Natural killer cell (primary cell): ENCODE data around the gene THYN1. TPM values are rescaled to one million over a fixed set of nuclear protein-coding genes. Genes with fewer than 3 reads are reported as not detected.

Experiments used
- ATAC-seq, 3 donors: fragments of 150-1000 bp in 2 of 3; fragments of 200-7000 bp in 1 of 3; cut with Tn5 transposase; 1 replicate in 1 of 3; 2 replicates in 2 of 3; pipeline ENCODE4 v1.10.0; 2021; ENCODE audit warnings: mild to moderate bottlenecking in 2 of 3, moderate library complexity in 2 of 3
- DNase-seq, 2 donors: peaks; one replicate each; pipeline versions ENCODE4 v3.0.0 to v3.0.0-alpha.2; 2013 to 2021; ENCODE audit warnings: mixed read lengths in 1 of 2
- H3K27ac ChIP-seq: one replicate; pipeline ENCODE4 v1.5.1; 2013; ENCODE audit warnings: mild to moderate bottlenecking, low read length
- H3K27me3 ChIP-seq: one replicate; pipeline ENCODE4 v1.6.1; 2013; ENCODE audit warnings: low read length; ENCODE audit not compliant: control insufficient read depth, insufficient read depth
- H3K36me3 ChIP-seq: one replicate; pipeline ENCODE4 v1.6.1; 2013; ENCODE audit warnings: low read length; ENCODE audit not compliant: control insufficient read depth, insufficient read depth
- H3K4me1 ChIP-seq: one replicate; pipeline ENCODE4 v1.6.1; 2013; ENCODE audit warnings: low read length; ENCODE audit not compliant: control insufficient read depth, insufficient read depth
- H3K4me3 ChIP-seq: one replicate; pipeline ENCODE4 v1.5.1; 2013; ENCODE audit warnings: low read length
- H3K9me3 ChIP-seq: one replicate; pipeline ENCODE4 v1.6.1; 2013; ENCODE audit warnings: low read length; ENCODE audit not compliant: control insufficient read depth, insufficient read depth
- H3K27ac Mint-ChIP-seq, 2 donors: one replicate each; pipeline ENCODE4 v1.8.0; 2022; ENCODE audit warnings: mild to moderate bottlenecking in 2 of 2, mixed read lengths in 2 of 2, moderate library complexity in 1 of 2
- H3K27me3 Mint-ChIP-seq, 2 donors: one replicate each; pipeline ENCODE4 v1.8.0; 2022; ENCODE audit warnings: low read depth in 2 of 2, mixed read lengths in 2 of 2
- H3K36me3 Mint-ChIP-seq: one replicate; pipeline ENCODE4 v1.8.0; 2022; ENCODE audit warnings: mixed read lengths
- H3K4me1 Mint-ChIP-seq, 2 donors: one replicate each; pipeline ENCODE4 v1.8.0; 2022; ENCODE audit warnings: mixed read lengths in 2 of 2
- H3K4me3 Mint-ChIP-seq: one replicate; pipeline ENCODE4 v1.8.0; 2022; ENCODE audit warnings: mild to moderate bottlenecking, moderate library complexity, mixed read lengths
- H3K9me3 Mint-ChIP-seq, 2 donors: one replicate each; pipeline ENCODE4 v1.8.0; 2022; ENCODE audit warnings: mixed read lengths in 2 of 2
- CTCF ChIP-seq: fragments of 200-600 bp; IDR thresholded peaks from one replicate; pipeline ENCODE4 v1.8.0; 2022; ENCODE audit warnings: antibody characterized with exemption
- WGBS: methylation state at CpG from one replicate; pipeline ENCODE4 v1.1.7; 2013; ENCODE audit warnings: missing lambda C conversion rate; ENCODE audit not compliant: insufficient coverage; 5-methylcytosine and 5-hydroxymethylcytosine counted together
- intact Hi-C: fragments of 100-400 bp; cut with micrococcal nuclease; formaldehyde crosslinking; loops from one replicate; pipeline ENCODE4 v1.14.2; 2022
- total RNA-seq, 4 donors: library from RNA; stranded (reverse); fragments of 120-200 nt in 1 of 4; gene quantifications; one replicate each; pipeline versions ENCODE4 v1.2.3 to v1.2.4, GENCODE V29; 2013 to 2022

The THYN1 gene
- total RNA-seq, 3 donors from 2014 or later (not counting 1 experiment from before 2014, with no cell fraction given), result 21.6 to 25.4 (median 24.0) TPM

DNA sequence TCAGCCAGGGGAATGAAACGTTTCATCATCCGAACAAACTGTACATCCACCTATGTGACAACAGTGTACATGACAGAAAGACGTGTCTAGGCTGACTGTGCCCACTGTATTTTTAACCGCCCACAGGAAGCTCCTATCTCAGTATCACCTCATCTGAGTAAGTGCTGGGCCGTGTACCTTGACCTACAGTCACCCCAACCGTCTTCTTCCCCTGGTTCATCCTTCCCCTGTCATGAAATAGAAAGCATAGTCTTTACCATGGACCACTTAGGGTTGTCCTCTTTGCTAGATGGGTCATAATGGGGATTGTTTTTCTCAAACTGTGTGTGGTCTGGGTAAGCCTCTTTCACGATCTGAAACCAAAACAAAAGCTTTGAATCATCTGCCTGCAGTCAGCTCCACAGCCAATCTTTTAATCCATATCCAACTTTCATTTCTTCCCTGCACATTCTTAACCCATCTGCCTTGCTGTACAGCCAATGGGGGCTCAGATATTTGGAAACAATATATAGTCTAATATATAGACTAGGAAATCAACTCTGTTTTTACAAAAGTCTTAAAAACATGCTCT, 4.2 kb downstream of the THYN1 start:
- Mint-ChIP-seq H3K4me1 (peaks cover 18 to 28% of the 10 kb centered on the region in 2 donors), H3K27me3 (no peaks in the 10 kb centered on the region), H3K27ac (peak overlapping the region in 1 of 2 donors; percentile 50), H3K36me3 (peaks cover 22% of the 10 kb centered on the region), H3K4me3 (no peak overlapping the region), H3K9me3 (no peaks in the 10 kb centered on the region)
- Histone ChIP-seq H3K9me3 (no peaks in the 10 kb centered on the region), H3K4me3 (no peak overlapping the region), H3K36me3 (peaks cover 50% of the 10 kb centered on the region), H3K27ac (no peak overlapping the region), H3K4me1 (peaks cover 10% of the 10 kb centered on the region), H3K27me3 (no peaks in the 10 kb centered on the region)
- ATAC-seq, result no peak
- no peak for DNase-seq
- intact Hi-C loops, result no loop called here
- TF ChIP-seq CTCF, result no peak
- 73% methylated on average over 7 of the region's 7 CpGs for WGBS

DNA sequence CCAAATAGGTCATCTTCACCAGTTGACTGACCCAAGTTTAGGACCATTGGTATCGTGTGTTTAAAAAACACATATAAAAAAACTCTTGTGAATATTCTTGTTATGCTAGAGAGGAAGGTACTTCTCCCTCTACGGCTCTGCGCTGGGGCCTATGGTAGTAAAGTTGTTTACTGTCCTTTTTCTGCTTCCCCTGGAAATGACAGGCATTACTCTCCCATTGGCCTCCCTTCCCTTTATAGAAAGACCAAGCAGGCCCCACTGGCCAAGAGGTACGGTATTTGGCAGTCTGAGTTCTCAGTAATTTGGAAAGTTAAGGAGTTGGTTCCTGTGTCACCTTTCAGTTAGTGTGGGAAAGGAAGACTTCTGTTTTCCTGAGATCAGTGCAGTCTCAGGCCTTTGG, 6.5 kb downstream of the THYN1 start:
- no peaks in the 10 kb centered on the region for H3K9me3 ChIP-seq
- Mint-ChIP-seq H3K9me3 (no peaks in the 10 kb centered on the region), H3K27ac (no peak overlapping the region), H3K4me3 (no peak overlapping the region), H3K27me3 (no peaks in the 10 kb centered on the region), H3K4me1 (peaks cover 5 to 9% of the 10 kb centered on the region in 2 donors), H3K36me3 (peaks cover 32% of the 10 kb centered on the region)
- 100% methylated on average over 1 of the region's 4 CpGs for WGBS
- ATAC-seq (no peak), DNase-seq (no peak)
- H3K27ac ChIP-seq, result no peak overlapping the region
- H3K27me3 ChIP-seq, result no peaks in the 10 kb centered on the region
- intact Hi-C loops, result no loop called here
- no peak for TF ChIP-seq CTCF
- H3K4me3 ChIP-seq, result no peak overlapping the region
- H3K36me3 ChIP-seq, result peaks cover 67% of the 10 kb centered on the region
- no peaks in the 10 kb centered on the region for H3K4me1 ChIP-seq

- H3K27ac ChIP-seq, result no peak overlapping the region
- 98% methylated on average over 11 of the region's 11 CpGs for WGBS
- ATAC-seq, result no peak
Observed at GRCh38 chr11:134246100-134246499, 7.1 kb downstream of the THYN1 start.

More at GRCh38 chr11:134246100-134246499, 7.1 kb downstream of the THYN1 start:
- no peaks in the 10 kb centered on the region for H3K4me1 ChIP-seq
- H3K4me1 Mint-ChIP-seq, result peaks cover 5 to 9% of the 10 kb centered on the region in 2 donors
- H3K36me3 ChIP-seq, result peaks cover 72% of the 10 kb centered on the region
- no peaks in the 10 kb centered on the region for H3K9me3 ChIP-seq
- H3K27me3 ChIP-seq, result no peaks in the 10 kb centered on the region
- no peak overlapping the region for H3K4me3 Mint-ChIP-seq
- H3K27ac Mint-ChIP-seq, result no peak overlapping the region
- H3K4me3 ChIP-seq, result no peak overlapping the region
- H3K36me3 Mint-ChIP-seq, result peaks cover 32% of the 10 kb centered on the region
- intact Hi-C loops, result no loop called here
- H3K27me3 Mint-ChIP-seq, result no peaks in the 10 kb centered on the region
- TF ChIP-seq CTCF, result no peak
- DNase-seq, result no peak
- no peaks in the 10 kb centered on the region for H3K9me3 Mint-ChIP-seq
